Keratinocyte (primary cell): ENCODE results near the gene ARHGEF6. TPM values are rescaled to one million over a fixed set of nuclear protein-coding genes. Genes with fewer than 3 reads are reported as not detected.

Experiments used
- DNase-seq: peaks from one replicate; pipeline ENCODE4 v3.0.0-alpha.2; 2011; ENCODE audit warnings: low read depth, missing footprints, low spot score
- FAIRE-seq: peaks from 2 replicates; lab custom pipeline; 2011; peaks lifted over from hg19 to GRCh38; lab: Jason Lieb, UNC
- H2AFZ ChIP-seq: 2 replicates; pipeline ENCODE4 v1.6.0; 2012; ENCODE audit warnings: low read length, control low read depth, inconsistent platforms; ENCODE audit not compliant: control insufficient read depth
- H3K27ac ChIP-seq: 2 replicates; pipeline ENCODE4 v1.5.1; 2011; ENCODE audit warnings: low read length; ENCODE audit not compliant: control insufficient read depth, insufficient read depth
- H3K27me3 ChIP-seq: 3 replicates; pipeline ENCODE4 v1.6.0; 2011; ENCODE audit warnings: low read length; ENCODE audit not compliant: control insufficient read depth, insufficient read depth; ENCODE audit errors: extremely low read depth
- H3K36me3 ChIP-seq, 2 experiments: 2 replicates in 1 of 2; 3 replicates in 1 of 2; pipeline ENCODE4 v1.5.1; 2011; ENCODE audit warnings: low read length in 2 of 2, mild to moderate bottlenecking in 1 of 2; ENCODE audit not compliant: control insufficient read depth in 2 of 2, insufficient read depth in 2 of 2; ENCODE audit errors: extremely low read depth in 1 of 2
- H3K4me1 ChIP-seq: 3 replicates; pipeline ENCODE4 v1.5.1; 2011; ENCODE audit warnings: low read length; ENCODE audit not compliant: control insufficient read depth, insufficient read depth; ENCODE audit errors: extremely low read depth
- H3K4me2 ChIP-seq: 3 replicates; pipeline ENCODE4 v1.6.0; 2011; ENCODE audit warnings: low read depth, low read length; ENCODE audit not compliant: control insufficient read depth, insufficient read depth; ENCODE audit errors: extremely low read depth
- H3K4me3 ChIP-seq, 3 experiments: fragments of 200-600 bp in 1 of 3; sonication (generic) in 1 of 3; 2 replicates in 2 of 3; 3 replicates in 1 of 3; pipeline ENCODE4 v1.5.1; 2011 to 2016; ENCODE audit warnings: low read length in 3 of 3, mild to moderate bottlenecking in 3 of 3, control low read depth in 2 of 3, inconsistent platforms in 1 of 3, low read depth in 1 of 3, mixed read lengths in 1 of 3, mixed run types in 1 of 3, moderate library complexity in 1 of 3; ENCODE audit not compliant: control insufficient read depth in 2 of 3, insufficient read depth in 2 of 3; ENCODE audit errors: extremely low read depth in 1 of 3
- H3K79me2 ChIP-seq: 2 replicates; pipeline ENCODE4 v1.6.0; 2012; ENCODE audit warnings: low read length; ENCODE audit not compliant: control insufficient read depth, insufficient read depth
- H3K9ac ChIP-seq: 3 replicates; pipeline ENCODE4 v1.6.0; 2011; ENCODE audit warnings: low read length; ENCODE audit not compliant: control insufficient read depth, insufficient read depth; ENCODE audit errors: extremely low read depth
- H3K9me1 ChIP-seq: 3 replicates; pipeline ENCODE4 v1.6.0; 2011; ENCODE audit warnings: low read length; ENCODE audit not compliant: control insufficient read depth, insufficient read depth; ENCODE audit errors: extremely low read depth
- H3K9me3 ChIP-seq: 2 replicates; pipeline ENCODE4 v1.5.1; 2012; ENCODE audit warnings: low read depth, low read length; ENCODE audit not compliant: control insufficient read depth
- H4K20me1 ChIP-seq: 3 replicates; pipeline ENCODE4 v1.6.0; 2011; ENCODE audit warnings: low read length; ENCODE audit not compliant: control insufficient read depth, insufficient read depth; ENCODE audit errors: extremely low read depth
- CTCF ChIP-seq, 3 experiments: IDR thresholded peaks in 1 of 3; conservative IDR thresholded peaks in 1 of 3; optimal IDR thresholded peaks in 1 of 3; 2 replicates in 2 of 3; 3 replicates in 1 of 3; pipeline versions ENCODE3 to v1.5.1; 2011; ENCODE audit warnings: low read length in 3 of 3, mild to moderate bottlenecking in 3 of 3, moderate library complexity in 2 of 3, control low read depth in 1 of 3, inconsistent platforms in 1 of 3; ENCODE audit not compliant: insufficient read depth in 2 of 3; ENCODE audit errors: extremely low read depth in 1 of 3
- EZH2 ChIP-seq: IDR thresholded peaks from one replicate; pipeline ENCODE4 v1.6.1; 2012; ENCODE audit warnings: inconsistent platforms, mild to moderate bottlenecking, low read length, moderate library complexity
- dilution Hi-C: fragments of 300-500 bp; cut with MboI; formaldehyde crosslinking; loops from one replicate; pipeline ENCODE4 v1.7.0; 2020; ENCODE audit warnings: low sequenced_read_pairs; ENCODE audit not compliant: extremely low pct_ligation_motif_present
- polyA plus RNA-seq, 5 experiments: library from polyadenylated mRNA; depleted of rRNA in 3 of 5; stranded (reverse) in 3 of 5; stranded (forward) in 1 of 5; unstranded in 1 of 5; fragments of >200 nt; gene quantifications; 1 replicate in 1 of 5; 2 replicates in 3 of 5; 3 replicates in 1 of 5; pipeline versions ENCODE4 v1.2.1 to v1.2.3, GENCODE V29; 2011 to 2012; ENCODE audit warnings: missing spikeins in 2 of 5, low read depth in 1 of 5, low replicate concordance in 1 of 5

The ARHGEF6 gene
- polyA plus RNA-seq, 1 donor (not counting 4 experiments of a cell fraction or from before 2014, with no cell fraction given): 0.18 TPM

DNA sequence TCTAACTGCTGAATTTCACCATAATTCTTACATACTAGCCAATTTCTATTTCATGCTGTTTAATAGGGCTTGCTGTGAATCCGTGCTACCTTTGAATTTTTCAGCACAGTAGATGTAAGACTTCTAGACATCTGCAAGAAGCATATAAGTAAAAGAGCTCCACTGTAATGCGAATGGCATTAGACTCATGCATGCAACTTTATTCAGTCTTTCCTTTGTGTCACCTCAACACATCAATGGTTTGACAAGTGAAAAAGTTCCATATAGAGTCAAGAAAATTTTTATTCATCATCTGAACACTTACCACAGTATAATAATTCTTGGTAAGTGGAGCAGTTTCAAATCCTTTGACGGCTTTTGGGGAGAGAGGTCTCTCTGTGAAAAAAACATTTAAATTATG is 48.9 kb downstream of the ARHGEF6 start:
- H2AFZ ChIP-seq: no peak overlapping the region
- H3K27me3 ChIP-seq: no peaks in the 10 kb centered on the region
- dilution Hi-C loops: no loop called here
- DNase-seq (no peak), FAIRE-seq (no peak)
- H4K20me1 ChIP-seq: no peaks in the 10 kb centered on the region
- no peaks in the 10 kb centered on the region for H3K36me3 ChIP-seq
- H3K9me3 ChIP-seq: no peaks in the 10 kb centered on the region
- no peak overlapping the region for H3K4me2 ChIP-seq
- TF ChIP-seq EZH2: no peak
- TF ChIP-seq CTCF (optimal IDR thresholded peaks at IDR 0.05 in 1 of 3, IDR thresholded peaks at IDR 0.05 in 1 of 3, conservative IDR thresholded peaks at IDR 0.05 in 1 of 3; ENCODE audit: extremely low read depth in 1 of 3, insufficient read depth in 2 of 3, low read length in 3 of 3): no peak
- no peak overlapping the region for H3K4me3 ChIP-seq
- H3K9ac ChIP-seq: no peak overlapping the region
- H3K4me1 ChIP-seq: no peaks in the 10 kb centered on the region
- no peaks in the 10 kb centered on the region for H3K9me1 ChIP-seq
- H3K27ac ChIP-seq: no peak overlapping the region
- no peaks in the 10 kb centered on the region for H3K79me2 ChIP-seq

- H3K27me3 ChIP-seq: no peaks in the 10 kb centered on the region
- H3K4me1 ChIP-seq: no peaks in the 10 kb centered on the region
- no peaks in the 10 kb centered on the region for H3K9me3 ChIP-seq
- H3K9me1 ChIP-seq: no peaks in the 10 kb centered on the region
- H4K20me1 ChIP-seq: no peaks in the 10 kb centered on the region
- H3K4me3 ChIP-seq: no peak overlapping the region
- DNase-seq: no peak
- no peak for TF ChIP-seq CTCF (optimal IDR thresholded peaks at IDR 0.05 in 1 of 3, IDR thresholded peaks at IDR 0.05 in 1 of 3, conservative IDR thresholded peaks at IDR 0.05 in 1 of 3; ENCODE audit: extremely low read depth in 1 of 3, insufficient read depth in 2 of 3, low read length in 3 of 3)
- no peak for TF ChIP-seq EZH2
- no peak overlapping the region for H3K4me2 ChIP-seq
- dilution Hi-C loops: no loop called here
- H3K36me3 ChIP-seq: no peaks in the 10 kb centered on the region
- no peaks in the 10 kb centered on the region for H3K79me2 ChIP-seq
- no peak overlapping the region for H3K9ac ChIP-seq
- FAIRE-seq: no peak
- H3K27ac ChIP-seq: no peak overlapping the region
- no peak overlapping the region for H2AFZ ChIP-seq
Observed at GRCh38 chrX:136731207-136731782, 49.4 kb downstream of the ARHGEF6 start.
